Activated CD4-positive, alpha-beta T cell treated with anti-CD3 and anti-CD28 coated beads, Interleukin-2, amount 50 U/mL, for 24 hours (primary cell): Measurements from ENCODE around the gene UBXN10.

ENCODE experiments used
- DNase-seq, 2 donors: peaks; one replicate each; pipeline ENCODE4 v3.0.0-alpha.2; 2020; ENCODE audit warnings: low read depth in 1 of 2, low spot score in 1 of 2

UBXN10 gene

DNA sequence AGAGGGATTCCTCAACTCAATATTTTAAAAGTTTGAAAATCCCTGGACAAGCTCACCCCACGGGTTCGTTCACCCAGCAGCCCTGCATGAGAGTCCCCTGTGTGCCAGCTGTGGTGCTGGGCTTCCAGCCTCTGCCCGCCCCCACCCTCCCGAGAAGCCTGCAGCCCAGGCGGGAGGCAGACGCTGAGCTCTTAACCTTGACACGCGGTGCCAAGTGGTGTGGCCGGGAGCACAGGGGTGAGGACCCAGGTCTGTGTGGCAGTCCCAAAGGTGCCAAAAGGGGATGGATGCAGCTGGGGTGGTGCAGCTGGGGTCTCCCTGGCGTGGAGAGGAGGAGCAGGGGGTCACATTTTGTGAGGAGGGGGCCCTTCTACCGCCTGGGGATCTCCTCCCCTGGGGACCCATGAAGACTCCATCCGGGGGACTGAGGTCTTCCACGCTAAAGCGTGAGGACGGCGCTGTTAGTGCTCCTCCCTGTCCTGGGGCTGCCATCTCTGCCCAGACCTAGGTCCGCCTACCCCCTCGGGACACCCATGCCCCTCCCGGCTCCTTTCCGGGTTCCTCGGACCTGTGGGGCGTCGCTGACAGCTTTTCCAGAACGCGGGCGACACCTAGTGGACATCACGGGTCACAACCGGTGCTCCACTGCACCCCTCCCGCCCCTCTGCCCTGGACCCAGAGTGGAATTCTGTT, 33.8 kb upstream of the UBXN10 start:
- peak; percentile 72 to 75 for DNase-seq

DNA sequence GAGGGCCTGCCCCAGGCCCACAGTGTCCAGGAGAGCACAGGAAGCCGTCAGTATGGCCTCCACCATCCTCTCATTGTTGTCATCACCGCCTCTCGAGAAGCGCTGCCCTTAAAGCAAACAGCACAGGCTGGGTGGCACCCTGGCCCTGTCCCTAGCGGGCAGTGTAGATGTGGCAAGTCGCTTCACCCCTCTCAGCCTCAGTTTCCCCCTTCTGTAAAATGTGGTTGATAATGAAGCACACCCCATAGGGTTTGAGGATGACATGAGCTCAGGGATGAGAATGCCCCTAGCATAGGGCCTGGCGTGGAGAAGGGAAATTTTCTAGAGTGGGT, 33.3 kb upstream of the UBXN10 start:
- no peak for DNase-seq

DNA sequence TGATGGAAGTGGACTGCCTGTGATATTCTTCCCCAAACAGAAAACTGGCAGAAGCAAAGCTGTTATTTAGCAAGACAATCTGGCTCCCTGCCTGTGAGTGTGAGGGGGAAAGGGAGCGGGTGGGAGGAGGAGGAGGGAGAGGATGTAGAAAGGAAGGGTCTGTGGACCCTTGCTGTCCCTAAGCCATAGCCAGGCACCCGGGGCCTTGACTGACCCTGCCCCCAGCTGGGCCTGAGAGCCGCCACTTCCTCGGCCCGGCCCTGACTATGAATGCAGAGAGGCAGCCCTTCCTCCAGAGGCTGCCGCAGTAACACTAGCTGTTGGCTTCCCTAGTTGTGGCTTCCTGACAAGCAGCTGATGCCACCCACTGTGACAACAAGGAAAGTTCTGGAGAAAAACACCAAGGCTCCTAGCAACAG, 32.9 kb upstream of the UBXN10 start:
- DNase-seq: no peak

DNA sequence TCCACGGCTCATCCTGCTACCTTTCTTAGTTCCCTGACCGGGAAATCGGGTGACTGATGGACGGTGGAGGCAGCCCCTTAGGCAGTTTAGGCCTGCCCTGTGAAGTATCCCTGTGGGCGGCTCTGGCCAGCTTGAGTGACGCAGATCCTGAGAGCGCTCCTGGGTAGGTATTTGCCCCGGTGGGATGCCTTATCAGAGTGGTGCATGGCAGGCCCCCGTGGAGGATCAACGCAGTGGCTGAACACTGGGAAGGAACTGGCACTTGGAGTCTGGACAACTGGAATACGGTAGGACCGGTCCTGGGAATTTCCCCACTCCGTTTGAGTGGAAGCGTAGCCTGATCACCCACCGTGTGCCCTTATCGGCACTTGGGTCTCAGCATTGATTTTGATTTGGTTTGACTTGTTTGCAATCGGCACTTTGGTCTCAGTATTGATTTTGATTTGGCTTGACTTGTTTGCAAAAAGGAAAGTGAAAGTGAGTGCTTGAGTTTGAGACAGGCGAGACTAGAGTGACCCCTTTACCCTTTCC, 31.5 kb upstream of the UBXN10 start:
- no peak for DNase-seq

DNA sequence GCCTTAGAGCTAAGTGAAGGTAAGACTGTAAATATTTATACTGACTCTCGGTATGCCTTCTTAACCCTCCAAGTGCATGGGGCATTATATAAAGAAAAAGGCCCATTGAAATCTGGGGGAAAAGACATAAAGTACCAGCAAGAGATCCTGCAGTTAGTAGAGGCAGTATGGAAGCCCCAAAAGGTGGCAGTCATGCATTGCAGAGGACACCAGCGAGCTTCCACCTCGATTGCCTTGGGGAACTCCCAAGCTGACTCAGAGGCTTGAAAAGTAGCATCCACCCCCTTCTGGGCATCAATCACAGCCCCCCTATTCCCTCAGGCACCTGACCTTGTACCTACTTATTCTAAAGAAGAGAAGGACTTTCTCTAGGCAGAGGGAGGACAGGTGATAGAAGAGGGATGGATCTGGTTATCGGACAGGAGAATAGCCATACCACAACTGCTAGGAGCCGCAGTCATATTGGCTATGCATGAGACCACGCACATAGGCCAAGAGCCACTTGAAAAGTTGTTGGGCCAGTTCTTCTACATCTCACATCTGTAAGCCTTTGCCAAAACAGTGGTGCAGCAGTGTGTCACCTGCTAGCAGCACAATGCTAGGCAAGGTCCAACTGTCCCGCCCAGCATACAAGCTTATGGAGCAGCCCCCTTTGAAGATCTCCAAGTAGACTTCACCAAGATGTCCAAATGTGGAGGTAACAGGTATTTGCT, 27.4 kb upstream of the UBXN10 start:
- no peak for DNase-seq

DNA sequence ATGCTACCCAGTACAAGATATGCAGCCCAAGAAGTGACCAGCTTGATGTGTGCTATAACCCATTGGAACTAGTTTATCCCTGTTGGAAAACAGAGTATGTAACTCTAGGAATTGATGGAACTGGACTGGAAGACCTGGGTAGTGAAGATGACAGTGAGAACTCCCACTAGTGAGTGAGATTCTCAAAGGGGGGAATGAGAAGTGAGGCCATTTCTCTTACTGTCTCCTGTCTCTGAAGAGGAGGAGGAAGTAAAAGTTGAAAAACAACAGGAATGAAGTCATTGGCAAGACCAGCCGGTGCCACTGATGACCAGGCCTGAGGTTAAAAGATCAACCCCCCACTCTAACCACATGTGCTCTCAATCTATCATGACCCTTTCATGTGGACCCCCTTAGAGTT, 25.9 kb upstream of the UBXN10 start:
- no peak for DNase-seq

DNA sequence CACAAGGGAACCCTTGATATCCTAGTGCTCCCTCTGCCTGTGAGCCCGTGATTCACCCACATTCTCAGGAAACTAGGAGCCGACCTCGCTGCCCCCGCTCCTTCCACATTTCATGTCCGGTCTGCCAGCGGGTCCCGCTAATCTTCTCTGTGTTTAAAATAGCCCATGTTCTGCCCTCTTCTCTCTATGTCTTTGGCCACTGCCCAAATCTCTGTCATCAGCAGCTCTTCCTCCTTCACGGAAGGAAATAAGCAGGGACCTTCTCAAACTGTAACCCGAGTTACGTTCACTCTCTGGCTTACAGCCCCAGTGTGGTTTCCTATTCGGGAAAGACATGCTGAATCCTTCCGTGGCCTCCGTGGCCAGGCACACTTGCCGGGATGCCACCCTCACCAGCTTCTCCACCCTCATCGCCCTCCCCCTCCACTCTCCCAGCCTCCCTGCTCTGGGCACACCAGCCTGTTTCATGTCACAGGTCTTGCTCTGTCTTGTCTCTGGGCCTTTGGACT, 21.1 kb upstream of the UBXN10 start:
- DNase-seq: no peak

DNA sequence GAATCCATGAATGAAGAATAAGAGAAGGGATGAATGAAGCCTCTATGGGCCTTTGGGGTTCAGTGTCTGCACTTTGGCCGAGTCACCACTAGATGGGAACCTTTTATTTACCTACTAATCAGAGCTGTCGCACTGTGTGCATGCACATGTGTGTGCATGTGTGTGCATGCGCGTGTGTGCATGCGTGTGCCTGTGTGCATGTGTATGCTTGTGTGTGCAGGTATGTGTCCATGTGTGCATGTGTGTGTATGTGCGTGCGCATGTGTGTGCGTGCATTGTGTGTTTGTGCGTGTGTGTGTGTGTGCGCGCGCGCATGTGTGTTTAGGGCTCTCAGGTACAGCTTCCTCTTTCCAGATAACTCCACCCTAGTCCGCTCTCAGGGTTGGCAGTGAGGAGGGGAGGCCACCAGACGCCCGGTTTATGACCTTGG, 20.4 kb upstream of the UBXN10 start:
- DNase-seq: no peak

DNA sequence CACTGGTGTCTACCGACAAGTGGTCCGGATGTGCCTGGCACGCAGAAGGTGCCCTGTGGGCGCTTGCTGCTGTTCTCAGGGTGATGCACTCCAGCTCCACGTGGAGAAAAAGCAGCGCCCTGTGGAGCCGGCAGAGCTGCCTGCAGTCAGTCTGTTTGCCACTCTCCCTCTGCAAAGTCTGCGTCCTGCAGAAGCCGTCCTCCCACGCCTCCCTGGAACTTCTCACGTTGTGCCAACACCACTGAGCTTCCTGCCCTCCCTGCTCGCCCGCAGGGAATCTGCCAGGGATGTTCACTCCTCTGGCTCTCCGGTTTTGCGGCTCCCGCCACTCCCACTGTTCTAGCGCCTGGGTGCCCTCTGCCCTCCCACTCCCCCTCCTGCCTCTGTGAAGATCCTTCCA, 19.8 kb upstream of the UBXN10 start:
- no peak for DNase-seq

DNA sequence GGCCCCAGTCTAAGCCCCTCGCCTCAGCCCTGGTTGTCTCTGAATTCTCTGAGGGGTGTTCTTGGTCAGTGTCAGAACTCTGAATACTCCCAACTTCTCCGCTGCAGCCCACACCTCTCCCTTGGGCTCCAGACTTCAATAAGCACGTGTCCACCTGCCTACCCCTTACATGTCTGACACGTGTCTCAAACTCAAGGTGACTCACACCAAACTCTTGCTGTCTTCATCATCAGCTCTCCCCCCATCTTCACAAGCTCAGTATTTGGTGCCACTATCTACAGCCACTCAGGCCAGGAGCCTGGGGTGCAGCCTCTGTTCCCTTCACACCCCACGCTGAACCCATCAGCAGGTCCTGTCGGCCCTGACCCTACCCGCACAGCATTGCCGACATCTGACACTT, 18.8 kb upstream of the UBXN10 start:
- DNase-seq: no peak

DNA sequence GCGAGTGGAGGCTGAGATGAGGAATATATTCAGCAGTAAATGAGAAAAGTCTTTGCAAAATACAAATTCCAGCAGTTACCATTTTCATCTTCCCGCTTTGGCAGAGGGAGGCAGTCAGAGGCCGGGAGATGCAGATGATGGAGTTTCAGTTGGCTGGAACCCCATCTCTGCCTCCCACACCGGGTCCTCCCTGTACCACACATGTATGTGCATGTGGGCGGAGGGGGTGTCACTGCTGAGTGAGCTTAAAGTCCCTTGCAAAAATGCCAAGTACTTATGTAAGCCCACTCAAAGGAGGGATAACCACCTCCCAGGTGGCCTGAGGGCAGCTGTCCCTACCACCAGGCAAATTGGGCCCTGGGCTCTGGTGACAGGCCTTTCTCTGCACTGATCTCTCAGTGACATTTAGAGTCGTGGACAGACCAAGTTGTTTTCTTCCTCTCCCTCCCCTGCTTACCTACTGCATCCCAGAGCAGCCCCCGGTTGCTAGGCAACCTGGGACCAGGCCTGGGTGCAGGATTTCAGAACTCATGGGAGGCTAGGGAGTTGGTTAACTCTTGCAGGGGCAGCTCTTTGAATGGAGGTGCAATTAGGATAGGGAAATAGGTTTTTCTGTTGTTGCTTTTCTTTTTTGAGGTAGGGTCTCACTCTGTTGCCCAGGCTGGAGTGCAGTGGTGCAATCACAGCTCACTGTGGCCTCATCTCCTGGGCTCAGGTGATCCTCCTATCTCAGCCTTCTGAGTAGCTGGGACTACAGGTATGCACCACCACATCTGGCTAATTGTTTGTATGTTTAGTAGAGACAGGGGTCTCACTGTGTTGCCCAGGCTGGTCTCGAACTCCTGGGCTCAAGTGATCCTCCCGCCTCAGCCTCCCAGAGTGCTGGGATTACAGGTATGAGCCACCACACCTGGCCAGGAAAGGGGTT, 17.1 kb upstream of the UBXN10 start:
- DNase-seq: no peak

DNA sequence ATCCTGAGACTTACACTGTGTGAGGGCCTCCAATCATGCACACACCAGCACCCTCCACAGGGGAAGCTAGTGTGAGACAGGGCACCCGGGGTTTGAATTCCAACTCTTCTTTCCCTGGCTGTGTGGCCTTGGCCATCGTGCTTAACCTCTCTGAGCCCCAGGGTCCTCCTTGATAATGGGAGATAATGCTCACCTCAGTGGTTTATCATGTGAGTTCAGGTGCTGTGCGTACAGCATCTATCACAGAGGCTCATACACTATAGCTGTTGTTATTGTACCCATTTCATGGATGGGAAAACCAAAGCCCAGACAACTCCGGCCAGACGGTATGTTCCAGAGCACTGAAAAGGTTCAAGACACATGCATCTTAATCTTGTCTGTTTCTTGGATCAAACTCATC, 16.0 kb upstream of the UBXN10 start:
- no peak for DNase-seq

DNA sequence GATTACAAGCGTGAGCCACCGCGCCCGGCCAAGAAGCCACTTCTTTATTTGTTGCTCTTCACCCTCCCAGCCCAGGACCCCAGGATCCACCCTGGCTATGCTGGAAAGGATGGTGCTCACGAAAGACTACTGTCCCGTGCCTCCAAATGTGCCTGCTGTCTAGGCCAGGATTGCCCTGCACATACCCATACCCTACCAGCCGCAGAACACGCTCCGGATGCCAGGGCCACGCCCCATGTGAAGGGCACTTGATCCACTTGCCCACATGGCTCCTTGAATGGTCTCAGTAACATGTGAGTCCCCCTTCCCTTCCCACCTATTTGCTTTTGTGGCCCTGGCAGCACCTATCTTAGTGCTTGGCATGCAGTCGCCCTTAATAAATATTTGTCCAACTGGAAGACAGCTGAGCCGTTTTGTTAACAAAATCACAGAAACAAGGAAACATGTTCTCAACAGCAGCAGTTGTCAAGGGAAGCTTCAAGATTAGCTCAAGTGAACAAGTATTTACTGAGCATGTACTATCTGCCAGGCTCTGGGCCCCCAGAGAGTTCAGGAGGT, 13.8 kb upstream of the UBXN10 start:
- no peak for DNase-seq

DNA sequence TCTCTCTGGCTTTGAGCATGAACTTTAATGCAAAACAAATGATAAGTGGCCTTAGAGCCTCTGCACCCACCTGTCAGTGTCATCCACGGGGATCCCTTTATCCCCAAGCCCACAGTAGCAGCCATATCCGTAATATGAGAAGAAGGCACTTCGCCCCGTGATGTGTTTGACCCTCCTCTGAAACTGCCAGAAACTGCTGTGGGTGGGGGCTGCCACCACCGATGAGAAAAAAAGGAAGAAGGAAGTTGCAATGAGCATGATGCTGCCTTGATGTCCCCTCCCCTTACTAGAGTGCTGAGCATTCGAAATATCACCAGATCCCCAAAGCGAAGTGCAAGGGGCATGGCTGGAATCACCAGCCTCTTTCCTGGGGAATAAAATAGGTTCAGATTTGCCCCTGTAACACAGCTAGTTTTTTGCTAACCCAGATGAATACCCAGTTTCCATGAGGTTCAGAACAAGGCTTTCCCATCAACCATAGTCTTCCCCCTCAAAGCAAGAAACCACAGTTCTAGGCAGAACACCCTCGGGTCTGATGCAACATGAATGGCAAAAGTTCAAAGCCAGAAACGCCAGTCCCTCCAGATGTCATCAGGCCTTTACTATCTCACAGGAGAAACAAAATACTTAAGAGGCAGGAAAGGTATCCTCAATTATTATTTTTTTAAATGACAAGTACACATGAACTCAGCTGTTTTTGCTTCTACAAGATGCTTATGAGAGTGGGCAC, 10.8 kb upstream of the UBXN10 start:
- DNase-seq: no peak

DNA sequence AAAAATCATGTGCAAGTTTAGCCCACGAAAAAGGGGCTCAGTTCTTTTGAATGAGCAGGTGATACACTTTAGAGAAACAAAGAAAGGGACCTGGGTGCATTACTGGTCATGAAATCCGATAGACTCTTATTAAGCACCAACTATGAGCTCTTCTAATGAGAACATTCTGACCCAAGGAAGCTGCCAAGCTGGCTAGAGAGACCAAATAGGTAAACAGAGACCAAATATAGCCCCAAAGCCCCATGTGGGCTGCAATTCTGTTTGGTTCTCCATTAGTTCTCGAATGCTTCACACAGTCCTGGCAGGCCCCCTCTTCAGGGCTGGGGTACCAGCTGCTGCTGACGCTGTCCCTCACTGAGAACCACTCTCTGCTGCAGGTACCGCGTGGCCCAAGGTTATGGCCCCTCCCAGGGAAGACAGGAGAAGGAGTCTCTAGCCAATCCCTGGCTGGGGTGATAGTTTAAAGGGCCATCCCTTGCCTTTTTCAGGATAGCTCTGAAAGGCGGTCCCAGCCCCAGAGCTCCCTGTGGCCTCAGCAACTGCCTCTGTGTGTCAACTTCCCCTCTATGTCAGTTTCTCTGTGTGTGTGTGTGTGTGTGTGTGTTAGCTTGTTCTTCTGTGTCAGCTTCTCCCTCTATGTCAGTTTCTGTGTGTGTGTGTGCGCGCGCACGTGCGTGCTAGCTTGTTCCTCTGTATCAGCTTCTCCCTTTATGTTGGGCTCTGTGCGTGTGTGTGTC, 7.1 kb upstream of the UBXN10 start:
- no peak for DNase-seq

DNA sequence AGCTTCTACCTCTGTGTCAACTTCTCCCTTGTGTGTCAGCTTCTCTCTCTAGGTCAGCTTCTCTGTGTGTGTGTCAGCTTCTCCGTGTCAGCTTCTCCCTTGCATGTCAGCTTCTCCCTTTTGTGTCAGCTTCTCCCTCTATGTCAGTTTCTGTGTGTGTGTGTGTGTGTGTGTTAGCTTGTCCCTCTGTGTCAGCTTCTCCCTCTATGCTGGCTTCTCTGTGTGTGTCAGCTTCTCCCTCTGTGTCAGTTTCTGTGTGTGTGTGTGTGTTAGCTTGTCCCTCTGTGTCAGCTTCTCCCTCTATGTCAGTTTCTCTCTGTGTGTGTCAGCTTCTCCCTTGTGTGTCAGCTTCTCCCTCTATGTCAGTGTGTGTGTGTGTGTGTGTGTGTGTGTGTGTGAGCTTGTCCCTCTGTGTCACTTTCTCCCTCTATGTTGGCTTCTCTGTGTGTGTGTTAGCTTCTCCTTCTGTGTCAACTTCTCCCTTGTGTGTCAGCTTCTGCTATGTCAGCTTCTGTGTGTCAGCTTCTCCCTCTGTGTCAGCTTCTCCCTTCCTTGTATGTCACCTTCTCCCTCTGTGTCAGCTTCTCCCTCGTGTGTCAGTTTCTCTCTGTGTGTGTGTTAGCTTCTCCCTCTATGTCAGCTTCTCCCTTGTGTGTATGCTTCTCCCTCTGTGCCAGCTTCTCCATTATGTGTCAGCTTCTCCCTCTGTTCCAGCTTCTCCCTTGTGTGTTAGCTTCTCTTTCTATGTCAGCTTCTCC, 6.3 kb upstream of the UBXN10 start:
- DNase-seq: no peak

DNA sequence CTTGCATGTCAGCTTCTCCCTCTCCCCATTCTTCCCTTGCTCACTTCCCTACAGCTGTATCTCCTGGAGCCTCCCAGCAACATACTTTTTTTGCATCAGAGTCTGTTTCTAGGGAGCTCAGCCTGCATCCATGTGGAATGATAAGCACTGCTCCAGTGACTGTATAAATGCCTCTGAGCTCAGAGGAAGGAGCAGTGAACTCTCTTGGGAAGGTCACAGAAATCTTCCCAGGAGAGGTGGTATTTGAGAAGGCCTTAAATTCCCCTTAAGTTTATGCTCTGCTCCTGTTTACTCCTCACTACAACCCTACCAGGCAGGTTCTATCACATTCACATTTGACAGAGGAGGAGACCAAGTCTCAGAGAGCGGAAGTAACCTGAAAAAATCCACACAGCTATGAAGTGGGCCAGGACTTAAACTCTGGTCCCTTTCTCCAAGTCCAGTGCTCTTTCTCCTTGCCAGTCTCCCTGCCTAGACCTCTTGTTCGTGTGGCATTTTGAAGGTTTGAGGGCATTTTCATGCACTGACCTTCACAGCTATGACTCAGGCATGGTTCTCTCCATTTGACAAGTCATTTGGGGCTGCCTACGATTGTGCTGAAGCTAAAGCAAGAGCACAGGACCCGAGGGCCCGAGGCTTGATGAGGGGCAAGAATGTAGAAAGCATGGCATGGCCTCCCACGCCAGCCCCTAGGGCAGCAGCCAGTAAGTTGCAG, 5.6 kb upstream of the UBXN10 start:
- DNase-seq: no peak

DNA sequence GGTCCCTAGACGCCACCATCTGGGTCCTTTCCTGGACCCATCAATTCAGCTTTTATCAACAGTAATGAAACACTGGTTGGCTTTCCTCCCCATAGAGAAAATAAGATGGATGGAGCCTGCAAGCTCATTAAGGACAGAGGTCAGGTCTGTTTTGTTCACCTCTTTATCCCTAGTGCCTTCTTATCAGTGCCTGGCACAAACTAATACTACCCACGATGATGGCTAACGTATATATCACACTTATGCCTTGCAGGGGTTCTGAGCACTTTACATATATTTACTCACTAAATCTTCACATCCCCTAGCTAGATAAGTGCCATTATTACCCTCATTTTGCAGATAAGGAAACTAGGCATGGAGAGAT, 5.1 kb upstream of the UBXN10 start:
- DNase-seq: no peak

DNA sequence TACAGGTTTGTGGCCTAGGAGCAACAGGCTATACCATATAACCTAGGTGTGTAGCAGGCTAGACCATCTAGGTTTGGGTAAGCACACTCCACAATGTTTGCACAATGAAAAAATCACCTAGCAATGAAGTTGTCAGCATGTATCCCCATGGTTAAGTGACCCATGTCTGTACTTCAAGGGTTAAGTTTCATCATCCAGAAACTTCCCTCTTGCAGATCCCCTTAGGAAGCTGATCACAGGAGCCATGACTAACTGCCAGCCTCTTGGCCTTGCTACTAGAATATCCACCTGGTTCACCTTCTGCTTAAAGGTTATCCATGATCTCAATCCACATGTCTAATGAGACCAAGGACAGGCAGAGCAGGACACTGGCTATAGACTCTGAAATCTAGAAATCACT, 3.5 kb upstream of the UBXN10 start:
- no peak for DNase-seq
